ENCODE results near the gene STON1. TPM values are rescaled to one million over a fixed set of nuclear protein-coding genes. Genes with fewer than 3 reads are reported as not detected.
"Not testable (repeated sequence)": the region's sequence is repeated elsewhere in the genome, so short reads cannot be mapped to it uniquely, and the experiment has no call there.

Gene STON1
- total RNA-seq, 2 donors from 2014 or later, result 15.0 to 19.5 TPM

DNA sequence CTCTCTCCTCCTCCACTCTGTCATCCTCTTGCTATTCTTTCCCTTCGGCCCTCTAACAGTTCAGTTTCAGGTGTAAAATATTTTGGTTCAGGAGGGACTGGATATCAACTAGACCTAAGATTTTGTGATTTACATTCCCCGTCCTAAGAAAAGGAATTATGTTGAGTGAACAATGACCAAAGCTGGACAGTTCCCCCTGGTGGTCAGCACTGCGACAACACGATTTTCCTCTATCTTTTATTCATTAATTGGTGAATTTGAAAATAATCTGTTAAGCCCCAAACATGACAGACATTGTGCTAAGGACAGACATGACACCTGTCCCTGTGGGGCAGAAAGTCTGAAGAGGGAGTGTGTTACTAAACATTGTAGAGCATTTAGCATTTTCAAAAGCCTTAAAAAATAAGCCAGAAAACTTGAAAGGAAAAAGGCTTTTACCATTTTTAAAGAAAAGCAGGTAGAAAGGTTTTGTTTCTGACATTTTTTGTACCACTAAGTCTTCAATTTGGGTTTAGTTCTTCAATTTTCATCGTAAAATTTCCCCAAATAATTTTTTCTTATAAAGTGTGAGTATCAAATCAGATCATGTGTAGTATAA is 59.3 kb downstream of the STON1 start:
- Histone ChIP-seq H3K9me3 (ENCODE audit: control insufficient read depth, low read length) (no peaks in the 10 kb centered on the region), H3K36me3 (ENCODE audit: control insufficient read depth, insufficient read depth, low read length) (no peaks in the 10 kb centered on the region), H3K27ac (ENCODE audit: low read depth, low read length) (no peak overlapping the region), H3K27me3 (ENCODE audit: control insufficient read depth, insufficient read depth, low read length, poor library complexity, severe bottlenecking) (no peaks in the 10 kb centered on the region), H3K4me1 (ENCODE audit: control insufficient read depth, insufficient read depth, low read length) (no peaks in the 10 kb centered on the region), H3K4me3 (ENCODE audit: low read length) (no peak overlapping the region), H3K9ac (ENCODE audit: extremely low read depth, low read length, poor library complexity, severe bottlenecking) (no peak overlapping the region)
- DNase-seq, result peak; percentile 66
- H3K9me3 Mint-ChIP-seq, result no peaks in the 10 kb centered on the region
- no peaks in the 10 kb centered on the region for H3K27me3 Mint-ChIP-seq (ENCODE audit: insufficient read depth)
- WGBS, 2 experiments (ENCODE audit: insufficient coverage in 1 of 2, insufficient read length in 1 of 2), result 38 to 49% methylated on average over 3 to 4 of the region's 5 CpGs
- TF ChIP-seq, protein P1, sequence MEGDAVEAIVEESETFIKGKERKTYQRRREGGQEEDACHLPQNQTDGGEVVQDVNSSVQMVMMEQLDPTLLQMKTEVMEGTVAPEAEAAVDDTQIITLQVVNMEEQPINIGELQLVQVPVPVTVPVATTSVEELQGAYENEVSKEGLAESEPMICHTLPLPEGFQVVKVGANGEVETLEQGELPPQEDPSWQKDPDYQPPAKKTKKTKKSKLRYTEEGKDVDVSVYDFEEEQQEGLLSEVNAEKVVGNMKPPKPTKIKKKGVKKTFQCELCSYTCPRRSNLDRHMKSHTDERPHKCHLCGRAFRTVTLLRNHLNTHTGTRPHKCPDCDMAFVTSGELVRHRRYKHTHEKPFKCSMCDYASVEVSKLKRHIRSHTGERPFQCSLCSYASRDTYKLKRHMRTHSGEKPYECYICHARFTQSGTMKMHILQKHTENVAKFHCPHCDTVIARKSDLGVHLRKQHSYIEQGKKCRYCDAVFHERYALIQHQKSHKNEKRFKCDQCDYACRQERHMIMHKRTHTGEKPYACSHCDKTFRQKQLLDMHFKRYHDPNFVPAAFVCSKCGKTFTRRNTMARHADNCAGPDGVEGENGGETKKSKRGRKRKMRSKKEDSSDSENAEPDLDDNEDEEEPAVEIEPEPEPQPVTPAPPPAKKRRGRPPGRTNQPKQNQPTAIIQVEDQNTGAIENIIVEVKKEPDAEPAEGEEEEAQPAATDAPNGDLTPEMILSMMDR (conservative IDR thresholded peaks at IDR 0.05), result peak; percentile 87
- H3K27ac Mint-ChIP-seq, result no peak overlapping the region
- H3K4me3 Mint-ChIP-seq, result no peak overlapping the region
- peaks cover 9% of the 10 kb centered on the region for H3K36me3 Mint-ChIP-seq (ENCODE audit: low read depth)
- H3K4me1 Mint-ChIP-seq, result peaks cover 11% of the 10 kb centered on the region

GRCh38 chr2:48590017-48590416 is 60.1 kb downstream of the STON1 start:
- Histone ChIP-seq H3K4me1 (ENCODE audit: control insufficient read depth, insufficient read depth, low read length) (no peaks in the 10 kb centered on the region), H3K27me3 (ENCODE audit: control insufficient read depth, insufficient read depth, low read length, poor library complexity, severe bottlenecking) (no peaks in the 10 kb centered on the region), H3K9me3 (ENCODE audit: control insufficient read depth, low read length) (no peaks in the 10 kb centered on the region), H3K9ac (ENCODE audit: extremely low read depth, low read length, poor library complexity, severe bottlenecking) (no peak overlapping the region), H3K36me3 (ENCODE audit: control insufficient read depth, insufficient read depth, low read length) (no peaks in the 10 kb centered on the region), H3K4me3 (ENCODE audit: low read length) (no peak overlapping the region), H3K27ac (ENCODE audit: low read depth, low read length) (no peak overlapping the region)
- no peaks in the 10 kb centered on the region for H3K27me3 Mint-ChIP-seq (ENCODE audit: insufficient read depth)
- no peak for DNase-seq
- TF ChIP-seq, protein P1 (conservative IDR thresholded peaks at IDR 0.05), result no peak
- peaks cover 3% of the 10 kb centered on the region for H3K36me3 Mint-ChIP-seq (ENCODE audit: low read depth)
- WGBS, 2 experiments (ENCODE audit: insufficient coverage in 1 of 2, insufficient read length in 1 of 2), result 83% methylated on average over 1 of the region's 1 CpG; no CpG with 5 or more reads in 1 of the 2 experiments
- no peaks in the 10 kb centered on the region for H3K9me3 Mint-ChIP-seq
- no peak overlapping the region for H3K27ac Mint-ChIP-seq
- no peak overlapping the region for H3K4me3 Mint-ChIP-seq
- H3K4me1 Mint-ChIP-seq, result peaks cover 11% of the 10 kb centered on the region

DNA sequence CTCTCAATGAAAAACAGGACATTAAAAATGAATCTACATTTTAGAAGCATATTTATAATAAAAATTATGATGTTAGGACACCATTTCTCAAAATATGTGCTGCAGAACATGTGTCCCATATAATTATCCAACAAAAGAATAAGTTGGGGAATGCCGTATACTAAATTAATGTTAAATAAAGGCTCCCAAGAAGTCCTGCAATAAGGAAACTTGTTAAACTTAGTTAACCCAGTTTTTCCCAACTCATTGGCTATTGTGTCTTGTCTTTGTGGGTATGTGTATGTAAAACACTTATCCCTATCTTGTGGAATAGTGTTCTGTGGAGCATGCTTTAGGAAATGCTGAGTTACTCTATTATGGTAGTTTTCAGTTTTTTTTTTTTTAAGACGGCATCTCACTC is 62.1 kb downstream of the STON1 start:
- 96% methylated on average over 2 of the region's 2 CpGs; no CpG with 5 or more reads in 1 of the 2 experiments for WGBS, 2 experiments (ENCODE audit: insufficient coverage in 1 of 2, insufficient read length in 1 of 2)

GRCh38 chr2:48596751-48597150 is 66.8 kb downstream of the STON1 start:
- H3K27me3 ChIP-seq (ENCODE audit: control insufficient read depth, insufficient read depth, low read length, poor library complexity, severe bottlenecking); H3K4me3 Mint-ChIP-seq; H3K4me3 ChIP-seq (ENCODE audit: low read length); H3K4me1 Mint-ChIP-seq; DNase-seq; H3K27ac ChIP-seq (ENCODE audit: low read depth, low read length); H3K36me3 ChIP-seq (ENCODE audit: control insufficient read depth, insufficient read depth, low read length); H3K27ac Mint-ChIP-seq; H3K9ac ChIP-seq (ENCODE audit: extremely low read depth, low read length, poor library complexity, severe bottlenecking); H3K36me3 Mint-ChIP-seq (ENCODE audit: low read depth); H3K9me3 Mint-ChIP-seq; H3K4me1 ChIP-seq (ENCODE audit: control insufficient read depth, insufficient read depth, low read length); H3K27me3 Mint-ChIP-seq (ENCODE audit: insufficient read depth); H3K9me3 ChIP-seq (ENCODE audit: control insufficient read depth, low read length): not testable (repeated sequence)
- 93 to 97% methylated on average over 7 of the region's 7 CpGs for WGBS, 2 experiments (ENCODE audit: insufficient coverage in 1 of 2, insufficient read length in 1 of 2)

More for the DNA sequence above, 62.1 kb downstream of the STON1 start:
- Mint-ChIP-seq H3K27me3 (ENCODE audit: insufficient read depth) (no peaks in the 10 kb centered on the region), H3K27ac (no peak overlapping the region), H3K4me1 (peaks cover 8% of the 10 kb centered on the region), H3K9me3 (no peaks in the 10 kb centered on the region), H3K4me3 (no peak overlapping the region), H3K36me3 (ENCODE audit: low read depth) (peaks cover 2% of the 10 kb centered on the region)
- TF ChIP-seq, protein P1 (conservative IDR thresholded peaks at IDR 0.05), result no peak
- H3K9ac ChIP-seq (ENCODE audit: extremely low read depth, low read length, poor library complexity, severe bottlenecking), result no peak overlapping the region
- H3K27me3 ChIP-seq (ENCODE audit: control insufficient read depth, insufficient read depth, low read length, poor library complexity, severe bottlenecking), result no peaks in the 10 kb centered on the region
- no peaks in the 10 kb centered on the region for H3K4me1 ChIP-seq (ENCODE audit: control insufficient read depth, insufficient read depth, low read length)
- H3K4me3 ChIP-seq (ENCODE audit: low read length), result no peak overlapping the region
- DNase-seq, result no peak
- no peak overlapping the region for H3K27ac ChIP-seq (ENCODE audit: low read depth, low read length)
- H3K36me3 ChIP-seq (ENCODE audit: control insufficient read depth, insufficient read depth, low read length), result no peaks in the 10 kb centered on the region
- no peaks in the 10 kb centered on the region for H3K9me3 ChIP-seq (ENCODE audit: control insufficient read depth, low read length)
